Hepatocyte (in vitro differentiated cells): ENCODE data around the gene IL17RE.

ENCODE experiments used
- CTCF ChIP-seq: fragments of 200-600 bp; sonication (generic); IDR thresholded peaks from 2 replicates; pipeline ENCODE4 v1.5.1; 2016; ENCODE audit warnings: antibody characterized with exemption, mild to moderate bottlenecking; ENCODE audit not compliant: poor library complexity
- EZH2 ChIP-seq: fragments of 200-600 bp; sonication (generic); IDR thresholded peaks from 2 replicates; pipeline ENCODE4 v1.6.1; 2016; ENCODE audit warnings: antibody characterized with exemption, mild to moderate bottlenecking, borderline replicate concordance
- EZH2phosphoT487 ChIP-seq: fragments of 200-600 bp; sonication (generic); IDR thresholded peaks from one replicate; pipeline ENCODE4 v1.6.1; 2018; ENCODE audit warnings: antibody characterized with exemption, mild to moderate bottlenecking, low read depth, moderate library complexity; ENCODE audit not compliant: unreplicated experiment, severe bottlenecking

GRCh38 chr3:9930804-9931418 is 28.3 kb downstream of the IL17RE start:
- TF ChIP-seq CTCF (peak; percentile 25), EZH2phosphoT487 (no peak), EZH2 (no peak)
